ENCODE data around the gene ELP4.

DNA sequence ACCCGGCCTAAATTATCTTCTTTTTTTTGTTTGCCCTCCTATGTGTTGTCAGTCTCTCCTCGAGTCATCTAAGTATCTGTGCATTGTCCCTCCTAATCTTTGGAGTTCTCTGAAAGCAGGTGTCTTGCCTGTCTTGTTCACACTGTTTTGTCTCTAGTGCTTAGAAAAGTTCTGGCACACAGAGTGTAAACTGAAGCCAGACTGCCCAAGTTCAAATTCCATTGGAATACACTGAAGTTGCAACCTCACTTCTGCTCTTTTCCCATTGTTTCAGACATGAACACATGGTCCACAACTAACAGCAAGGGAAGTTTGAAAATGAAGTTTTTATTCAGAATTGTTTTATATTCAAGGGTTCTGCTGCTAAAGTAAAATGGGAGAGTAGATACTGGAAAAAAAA is 262.8 kb downstream of the ELP4 start:
- TF ChIP-seq, protein P1, sequence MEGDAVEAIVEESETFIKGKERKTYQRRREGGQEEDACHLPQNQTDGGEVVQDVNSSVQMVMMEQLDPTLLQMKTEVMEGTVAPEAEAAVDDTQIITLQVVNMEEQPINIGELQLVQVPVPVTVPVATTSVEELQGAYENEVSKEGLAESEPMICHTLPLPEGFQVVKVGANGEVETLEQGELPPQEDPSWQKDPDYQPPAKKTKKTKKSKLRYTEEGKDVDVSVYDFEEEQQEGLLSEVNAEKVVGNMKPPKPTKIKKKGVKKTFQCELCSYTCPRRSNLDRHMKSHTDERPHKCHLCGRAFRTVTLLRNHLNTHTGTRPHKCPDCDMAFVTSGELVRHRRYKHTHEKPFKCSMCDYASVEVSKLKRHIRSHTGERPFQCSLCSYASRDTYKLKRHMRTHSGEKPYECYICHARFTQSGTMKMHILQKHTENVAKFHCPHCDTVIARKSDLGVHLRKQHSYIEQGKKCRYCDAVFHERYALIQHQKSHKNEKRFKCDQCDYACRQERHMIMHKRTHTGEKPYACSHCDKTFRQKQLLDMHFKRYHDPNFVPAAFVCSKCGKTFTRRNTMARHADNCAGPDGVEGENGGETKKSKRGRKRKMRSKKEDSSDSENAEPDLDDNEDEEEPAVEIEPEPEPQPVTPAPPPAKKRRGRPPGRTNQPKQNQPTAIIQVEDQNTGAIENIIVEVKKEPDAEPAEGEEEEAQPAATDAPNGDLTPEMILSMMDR (IDR thresholded peaks at IDR 0.05; ENCODE audit: borderline replicate concordance, extremely low read depth, low read length, poor library complexity, severe bottlenecking): no peak
- TF ChIP-seq EZH2 (IDR thresholded peaks at IDR 0.05; ENCODE audit: borderline replicate concordance, low read depth, low read length, severe bottlenecking): no peak
